Progenitor cell of endocrine pancreas (in vitro differentiated cells): Measurements from ENCODE around the gene ADAMTSL5. TPM values are rescaled to one million over a fixed set of nuclear protein-coding genes. Genes with fewer than 3 reads are reported as not detected.

Experiments used
- DNase-seq: peaks from one replicate; pipeline ENCODE4 v3.0.0; 2021; ENCODE audit warnings: low spot score; ENCODE audit not compliant: unreplicated experiment
- H3K27ac Mint-ChIP-seq: 2 replicates; pipeline ENCODE4 v1.8.0; 2021; ENCODE audit warnings: mild to moderate bottlenecking, moderate library complexity, mixed read lengths
- H3K27me3 Mint-ChIP-seq: 2 replicates; pipeline ENCODE4 v1.8.0; 2021; ENCODE audit warnings: mixed read lengths
- H3K36me3 Mint-ChIP-seq: 2 replicates; pipeline ENCODE4 v1.8.0; 2022; ENCODE audit warnings: mixed read lengths; ENCODE audit not compliant: insufficient read depth
- H3K4me1 Mint-ChIP-seq: 2 replicates; pipeline ENCODE4 v1.8.0; 2021; ENCODE audit warnings: low read depth, mixed read lengths
- H3K4me3 Mint-ChIP-seq: 2 replicates; pipeline ENCODE4 v1.8.0; 2021; ENCODE audit warnings: low read depth, mild to moderate bottlenecking, moderate library complexity, mixed read lengths
- H3K9me3 Mint-ChIP-seq: 2 replicates; pipeline ENCODE4 v1.8.0; 2021; ENCODE audit warnings: low read depth, mixed read lengths
- total RNA-seq: library from RNA; stranded (reverse); gene quantifications from 2 replicates; pipeline ENCODE4 v1.2.1, GENCODE V29; 2021
- TF ChIP-seq, protein P1 (sequence below): fragments of 200-600 bp; sonication (generic); IDR thresholded peaks from one replicate; pipeline ENCODE4 v1.5.0; 2021; ENCODE audit warnings: antibody characterized with exemption, mild to moderate bottlenecking; ENCODE audit not compliant: unreplicated experiment

ADAMTSL5 gene
- total RNA-seq, 1 donor from 2014 or later, result 2.3 TPM

DNA sequence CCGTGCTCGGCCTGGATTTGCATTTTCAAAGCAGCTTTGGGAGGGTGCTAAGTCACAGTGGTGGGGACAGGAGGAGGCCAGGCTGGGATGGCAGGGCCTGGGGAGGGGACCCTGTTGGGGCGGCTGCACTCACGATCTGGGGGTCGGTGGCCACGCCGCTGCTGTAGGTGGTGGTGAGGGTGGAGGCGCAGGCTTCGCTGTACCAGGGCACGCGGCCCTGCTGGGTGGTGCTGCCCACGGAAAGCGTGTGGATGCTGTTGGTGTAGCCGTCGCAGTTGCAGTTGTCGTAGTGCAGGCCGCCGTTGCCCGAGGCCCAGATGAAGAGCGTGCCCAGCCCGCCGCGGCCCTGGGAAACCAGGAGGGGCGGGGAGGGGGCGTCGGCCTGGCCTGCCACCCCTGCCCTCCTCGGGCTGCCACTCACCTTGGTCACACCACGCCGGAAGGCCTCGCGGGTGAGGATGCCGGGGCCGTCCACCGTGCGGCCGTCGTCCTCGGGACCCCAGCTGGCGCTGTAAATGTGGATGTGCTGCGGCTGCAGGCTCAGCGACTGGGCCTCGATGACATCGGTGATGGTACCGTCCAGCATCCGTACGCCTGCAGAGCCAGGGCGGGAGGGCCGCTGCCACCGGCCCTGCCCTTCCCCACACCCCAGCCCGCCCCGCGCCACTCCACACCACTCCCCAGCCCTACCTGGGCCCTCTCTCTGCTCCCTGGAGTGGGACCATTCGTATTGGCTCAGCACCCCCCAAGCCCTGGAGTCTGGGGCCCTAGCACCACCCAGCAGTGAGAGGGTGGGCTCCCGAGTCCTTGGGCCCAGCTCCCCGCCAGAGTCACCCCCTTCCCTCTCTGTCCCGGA lies 25.9 kb downstream of the ADAMTSL5 start:
- Mint-ChIP-seq H3K27me3 (peaks cover 5% of the 10 kb centered on the region), H3K9me3 (no peaks in the 10 kb centered on the region), H3K36me3 (no peaks in the 10 kb centered on the region), H3K4me3 (no peak overlapping the region), H3K27ac (no peak overlapping the region), H3K4me1 (peaks cover 9% of the 10 kb centered on the region)
- TF ChIP-seq, protein P1, sequence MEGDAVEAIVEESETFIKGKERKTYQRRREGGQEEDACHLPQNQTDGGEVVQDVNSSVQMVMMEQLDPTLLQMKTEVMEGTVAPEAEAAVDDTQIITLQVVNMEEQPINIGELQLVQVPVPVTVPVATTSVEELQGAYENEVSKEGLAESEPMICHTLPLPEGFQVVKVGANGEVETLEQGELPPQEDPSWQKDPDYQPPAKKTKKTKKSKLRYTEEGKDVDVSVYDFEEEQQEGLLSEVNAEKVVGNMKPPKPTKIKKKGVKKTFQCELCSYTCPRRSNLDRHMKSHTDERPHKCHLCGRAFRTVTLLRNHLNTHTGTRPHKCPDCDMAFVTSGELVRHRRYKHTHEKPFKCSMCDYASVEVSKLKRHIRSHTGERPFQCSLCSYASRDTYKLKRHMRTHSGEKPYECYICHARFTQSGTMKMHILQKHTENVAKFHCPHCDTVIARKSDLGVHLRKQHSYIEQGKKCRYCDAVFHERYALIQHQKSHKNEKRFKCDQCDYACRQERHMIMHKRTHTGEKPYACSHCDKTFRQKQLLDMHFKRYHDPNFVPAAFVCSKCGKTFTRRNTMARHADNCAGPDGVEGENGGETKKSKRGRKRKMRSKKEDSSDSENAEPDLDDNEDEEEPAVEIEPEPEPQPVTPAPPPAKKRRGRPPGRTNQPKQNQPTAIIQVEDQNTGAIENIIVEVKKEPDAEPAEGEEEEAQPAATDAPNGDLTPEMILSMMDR, result no peak
- no peak for DNase-seq

DNA sequence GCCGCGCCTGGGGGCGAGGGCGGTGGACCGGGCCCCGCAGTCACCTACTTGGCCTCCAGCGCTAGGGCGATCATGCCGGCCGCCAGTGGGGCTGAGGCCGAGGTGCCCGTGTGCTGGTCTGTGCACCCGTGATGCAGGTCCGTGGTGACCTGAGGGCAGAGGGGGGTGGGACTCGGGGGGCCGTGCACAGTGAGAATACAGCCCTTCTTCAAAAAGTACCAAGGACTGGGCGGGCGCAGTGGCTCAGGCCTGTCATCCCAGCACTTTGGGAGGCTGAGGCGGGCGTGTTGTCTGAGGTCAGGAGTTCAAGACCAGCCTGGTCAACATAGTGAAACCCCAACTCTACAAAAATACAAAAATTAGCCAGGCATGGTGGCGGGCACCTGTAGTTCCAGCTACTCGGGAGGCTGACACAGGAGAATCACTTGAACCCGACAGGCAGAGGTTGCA lies 28.8 kb downstream of the ADAMTSL5 start:
- Mint-ChIP-seq H3K4me3 (no peak overlapping the region), H3K27ac (no peak overlapping the region)
- no peak for DNase-seq

DNA sequence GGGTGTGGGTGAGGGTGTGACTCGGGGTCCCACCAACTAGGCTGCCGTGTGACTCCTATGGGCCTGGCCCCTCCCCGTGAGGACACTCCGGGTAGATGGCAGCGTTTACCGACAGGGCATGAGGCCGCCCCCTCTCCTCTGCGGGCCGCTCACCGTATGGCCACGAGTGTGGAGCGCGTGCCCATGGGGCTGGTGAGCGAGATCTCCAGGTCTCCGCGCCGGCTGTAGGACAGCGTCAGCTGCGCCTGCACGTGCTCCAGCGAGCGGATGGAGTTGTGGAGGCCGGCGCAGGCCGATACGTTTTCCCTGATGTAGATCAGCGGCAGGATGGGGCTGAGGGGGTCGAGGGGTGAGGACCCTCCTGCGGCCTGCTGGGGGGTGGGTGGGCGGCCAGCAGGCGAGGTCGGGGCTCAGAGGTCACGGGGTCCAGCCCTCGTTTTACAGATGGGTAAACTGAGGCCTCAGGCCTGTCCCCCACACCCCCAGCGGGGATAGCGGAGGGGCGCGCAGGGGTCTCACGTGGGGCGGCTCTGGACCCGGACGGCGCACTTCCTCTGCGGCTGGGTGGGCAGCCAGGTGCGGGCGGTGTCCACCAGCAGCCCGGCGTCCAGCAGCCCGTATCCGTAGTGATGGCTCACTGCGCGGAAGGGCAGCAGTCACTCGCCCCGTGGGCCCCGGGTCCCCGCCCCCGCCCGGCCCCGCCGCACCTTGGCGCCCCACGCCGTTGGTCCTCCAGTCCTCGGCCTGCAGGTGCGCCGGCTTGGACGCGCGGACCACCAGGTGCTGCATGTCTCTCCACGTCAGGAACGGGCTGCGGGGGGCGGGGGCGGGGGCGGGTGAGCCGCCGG lies 29.5 kb downstream of the ADAMTSL5 start:
- H3K9me3 Mint-ChIP-seq, result no peaks in the 10 kb centered on the region
- no peaks in the 10 kb centered on the region for H3K27me3 Mint-ChIP-seq
- no peak overlapping the region for H3K4me3 Mint-ChIP-seq
- TF ChIP-seq, protein P1, result no peak
- peaks cover 3% of the 10 kb centered on the region for H3K36me3 Mint-ChIP-seq
- no peak overlapping the region for H3K27ac Mint-ChIP-seq
- H3K4me1 Mint-ChIP-seq, result peaks cover 4% of the 10 kb centered on the region
- no peak for DNase-seq

More for the DNA sequence above, 28.8 kb downstream of the ADAMTSL5 start:
- H3K36me3 Mint-ChIP-seq, result peaks cover 2% of the 10 kb centered on the region
- H3K9me3 Mint-ChIP-seq, result no peaks in the 10 kb centered on the region
- H3K4me1 Mint-ChIP-seq, result peaks cover 3% of the 10 kb centered on the region
- H3K27me3 Mint-ChIP-seq, result no peaks in the 10 kb centered on the region
- TF ChIP-seq, protein P1, result no peak

DNA sequence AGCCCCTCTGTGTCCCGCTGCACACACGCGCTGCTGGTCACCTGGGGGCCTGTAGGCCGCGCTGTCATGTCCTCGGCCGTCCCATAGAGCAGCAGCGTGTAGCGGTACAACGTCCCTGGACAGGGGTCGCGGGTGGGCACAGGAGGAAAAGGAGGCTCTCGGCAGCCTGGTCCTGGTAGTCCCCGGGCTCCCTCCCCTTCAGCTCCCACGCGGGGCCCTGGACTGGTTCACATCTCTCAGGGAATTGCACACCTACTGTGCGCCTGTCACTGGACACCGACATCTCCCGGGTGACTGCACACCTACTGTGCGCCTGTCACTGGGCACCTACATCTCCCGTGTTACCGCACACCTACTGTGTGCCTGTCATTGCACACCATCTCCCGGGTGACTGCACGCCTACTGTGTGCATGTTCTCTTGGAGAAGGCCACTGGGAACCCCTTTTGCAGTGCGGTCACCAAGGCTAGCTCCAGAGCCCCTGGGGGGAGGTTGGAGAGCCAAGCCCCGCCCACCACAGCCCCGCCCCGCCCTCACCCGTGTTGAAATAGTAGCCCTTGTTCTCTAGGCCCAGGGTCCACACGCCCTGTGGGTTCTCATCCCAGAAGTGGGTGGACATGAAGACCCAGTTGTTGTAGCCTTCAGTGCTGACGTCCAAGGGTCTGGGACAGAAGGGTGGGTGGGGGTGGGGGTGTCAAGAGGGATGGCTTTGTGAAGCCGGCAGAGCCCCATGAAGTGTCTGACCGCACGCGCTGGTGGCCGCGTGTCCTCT lies 30.3 kb downstream of the ADAMTSL5 start:
- peaks cover 6% of the 10 kb centered on the region for H3K4me1 Mint-ChIP-seq
- no peak overlapping the region for H3K4me3 Mint-ChIP-seq
- no peaks in the 10 kb centered on the region for H3K27me3 Mint-ChIP-seq
- H3K9me3 Mint-ChIP-seq, result no peaks in the 10 kb centered on the region
- TF ChIP-seq, protein P1, result no peak
- no peak for DNase-seq
- H3K27ac Mint-ChIP-seq, result no peak overlapping the region
- peaks cover 3% of the 10 kb centered on the region for H3K36me3 Mint-ChIP-seq
